Hypothalamus (tissue), 51 donors: ENCODE measurements around the gene TNPO1.

Source experiments
- DNase-seq, 51 donors: peaks; one replicate each; lab custom pipeline; 2025; lab: John Stamatoyannopoulos, UW

Gene TNPO1

GRCh38 chr5:72817671-72818266, 1.3 kb downstream of the TNPO1 start:
- peak in 1 of 51 donors; percentile 40 for DNase-seq

GRCh38 chr5:72818866-72819534, 2.5 kb downstream of the TNPO1 start:
- DNase-seq, result peak in 43 of 51 donors; percentile 1 to 64 (median 24)

- no peak for DNase-seq
Observed at GRCh38 chr5:72821776-72822175, 5.3 kb downstream of the TNPO1 start.

- no peak for DNase-seq
Observed at GRCh38 chr5:72822944-72823343, 6.5 kb downstream of the TNPO1 start.

- no peak for DNase-seq
Observed at GRCh38 chr5:72829707-72830106, 13.2 kb downstream of the TNPO1 start.

GRCh38 chr5:72830362-72830761, 13.9 kb downstream of the TNPO1 start:
- no peak for DNase-seq

GRCh38 chr5:72831685-72832084, 15.2 kb downstream of the TNPO1 start:
- DNase-seq, result no peak

GRCh38 chr5:72834924-72835323, 18.5 kb downstream of the TNPO1 start:
- no peak for DNase-seq

- DNase-seq, result no peak
Observed at GRCh38 chr5:72835633-72836032, 19.2 kb downstream of the TNPO1 start.

GRCh38 chr5:72836810-72837209, 20.3 kb downstream of the TNPO1 start:
- DNase-seq, result no peak

- no peak for DNase-seq
Observed at GRCh38 chr5:72837524-72838096, 21.1 kb downstream of the TNPO1 start.

- DNase-seq, result no peak
Observed at GRCh38 chr5:72840041-72840440, 23.6 kb downstream of the TNPO1 start.

GRCh38 chr5:72841756-72842535, 25.5 kb downstream of the TNPO1 start:
- no peak for DNase-seq

GRCh38 chr5:72842816-72843215, 26.4 kb downstream of the TNPO1 start:
- DNase-seq, result peak in 1 of 51 donors; percentile 3

- no peak for DNase-seq
Observed at GRCh38 chr5:72844218-72844603, 27.8 kb downstream of the TNPO1 start.

- no peak for DNase-seq
Observed at GRCh38 chr5:72845889-72846288, 29.4 kb downstream of the TNPO1 start.

GRCh38 chr5:72846483-72846882, 30.0 kb downstream of the TNPO1 start:
- no peak for DNase-seq

GRCh38 chr5:72847439-72847838, 31.0 kb downstream of the TNPO1 start:
- no peak for DNase-seq

GRCh38 chr5:72847989-72848473, 31.6 kb downstream of the TNPO1 start:
- peak; percentile 57 to 96 (median 83) for DNase-seq

GRCh38 chr5:72848474-72849428, 32.3 kb downstream of the TNPO1 start:
- DNase-seq, result peak in 48 of 51 donors; percentile 4 to 88 (median 54)
